Loucy (cell line): ENCODE measurements around the gene CCDC201.

ENCODE experiments used
- H2AFZ ChIP-seq: fragments of 200-600 bp; sonication (generic); 2 replicates; pipeline ENCODE4 v1.6.0; 2016; ENCODE audit warnings: antibody characterized with exemption, mild to moderate bottlenecking, low read length, moderate library complexity
- H3F3A ChIP-seq: fragments of 200-600 bp; 2 replicates; pipeline ENCODE4 v1.6.0; 2016; ENCODE audit warnings: antibody characterized with exemption, low read depth, mild to moderate bottlenecking
- H3K27me3 ChIP-seq: fragments of 200-600 bp; sonication (generic); 2 replicates; pipeline ENCODE4 v1.6.1; 2014; ENCODE audit warnings: low read length, mild to moderate bottlenecking; ENCODE audit not compliant: insufficient read depth, poor library complexity, severe bottlenecking
- H3K36me3 ChIP-seq: fragments of 200-600 bp; sonication (generic); 2 replicates; pipeline ENCODE4 v1.6.1; 2016; ENCODE audit warnings: low read length; ENCODE audit not compliant: insufficient read depth
- H3K4me1 ChIP-seq: fragments of 200-600 bp; sonication (generic); 2 replicates; pipeline ENCODE4 v1.5.1; 2014; ENCODE audit warnings: low read length, mild to moderate bottlenecking; ENCODE audit not compliant: insufficient read depth, poor library complexity, severe bottlenecking
- H3K4me2 ChIP-seq: fragments of 200-600 bp; sonication (generic); 2 replicates; pipeline ENCODE4 v1.6.0; 2014; ENCODE audit warnings: antibody characterized with exemption, low read length, low read depth, mild to moderate bottlenecking; ENCODE audit not compliant: poor library complexity, severe bottlenecking
- H3K4me3 ChIP-seq: fragments of 200-600 bp; sonication (generic); 2 replicates; pipeline ENCODE4 v1.5.1; 2014; ENCODE audit warnings: low read length, mild to moderate bottlenecking, mixed read lengths; ENCODE audit not compliant: poor library complexity, severe bottlenecking
- H3K79me2 ChIP-seq: fragments of 200-600 bp; sonication (generic); 2 replicates; pipeline ENCODE4 v1.6.1; 2014; ENCODE audit warnings: low read length; ENCODE audit not compliant: insufficient read depth
- H3K9ac ChIP-seq: fragments of 200-600 bp; sonication (generic); 2 replicates; pipeline ENCODE4 v1.6.0; 2014; ENCODE audit warnings: mild to moderate bottlenecking, low read depth, low read length, moderate library complexity; ENCODE audit not compliant: poor library complexity, severe bottlenecking
- H3K9me2 ChIP-seq: fragments of 200-600 bp; sonication (generic); replicated peaks from 2 replicates; pipeline ENCODE4 v1.6.1; 2016; ENCODE audit warnings: low read depth, low read length, mixed read lengths
- H3K9me3 ChIP-seq: fragments of 200-600 bp; sonication (generic); 2 replicates; pipeline ENCODE4 v1.6.1; 2014; ENCODE audit warnings: mild to moderate bottlenecking, antibody characterized with exemption, low read length, low read depth; ENCODE audit not compliant: insufficient read depth
- H4K20me1 ChIP-seq: fragments of 200-600 bp; sonication (generic); 2 replicates; pipeline ENCODE4 v1.6.0; 2014; ENCODE audit warnings: antibody characterized with exemption, low read length, mild to moderate bottlenecking; ENCODE audit not compliant: insufficient read depth, poor library complexity, severe bottlenecking
- EZH2phosphoT487 ChIP-seq: fragments of 200-600 bp; IDR thresholded peaks from 2 replicates; pipeline ENCODE4 v1.6.1; 2018; ENCODE audit warnings: antibody characterized with exemption, mild to moderate bottlenecking, moderate library complexity, borderline replicate concordance
- TF ChIP-seq, protein P1 (sequence below): fragments of 200-600 bp; sonication (generic); conservative IDR thresholded peaks from 2 replicates; pipeline ENCODE4 v1.5.1; 2014; ENCODE audit warnings: mild to moderate bottlenecking, antibody characterized with exemption, low read length

CCDC201 gene

DNA sequence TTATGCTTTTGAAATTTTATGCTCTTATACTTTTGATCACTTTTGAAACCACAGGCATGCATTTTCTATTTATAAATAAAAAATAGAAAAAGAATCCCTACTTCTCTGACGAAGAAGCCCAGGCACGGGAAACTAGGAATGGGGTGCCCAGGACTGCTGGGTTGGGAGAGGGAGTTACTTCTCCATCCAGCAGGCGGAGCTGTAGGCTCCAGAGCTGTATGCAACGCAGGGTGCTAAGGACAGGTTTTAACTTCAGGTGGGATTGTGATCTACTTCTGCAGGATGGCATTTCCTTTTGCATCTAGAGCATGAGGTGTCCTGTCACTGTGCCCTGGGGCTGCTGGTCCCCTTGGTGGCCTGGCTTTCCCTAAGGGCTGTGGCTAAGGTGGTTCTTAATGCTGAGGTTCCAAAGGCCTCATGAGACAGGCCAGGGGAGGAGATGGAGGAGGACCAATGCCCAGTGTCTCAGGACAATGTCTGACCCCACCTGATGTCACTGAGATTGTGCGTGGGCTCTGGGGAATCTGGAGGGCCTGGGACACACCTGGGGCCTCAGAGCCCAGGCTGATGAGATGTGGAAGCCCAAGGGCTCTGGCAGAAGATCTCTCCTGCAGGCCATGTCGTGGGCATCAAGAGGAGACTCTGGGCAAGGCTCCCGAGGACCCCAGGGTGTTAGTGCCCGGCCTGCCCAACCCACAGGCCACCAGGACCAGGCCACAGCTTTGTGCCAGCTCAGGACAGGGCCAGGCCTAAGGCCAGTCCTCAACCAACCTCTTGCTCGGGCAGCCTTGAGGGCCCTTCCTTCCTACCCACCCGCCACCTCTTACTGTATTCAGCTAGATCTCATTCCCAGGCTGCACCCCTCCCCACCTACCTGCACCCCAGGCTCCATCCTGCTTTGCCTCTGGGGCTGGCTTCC lies 507 bp downstream of the CCDC201 start:
- no peak for TF ChIP-seq EZH2phosphoT487
- TF ChIP-seq, protein P1, sequence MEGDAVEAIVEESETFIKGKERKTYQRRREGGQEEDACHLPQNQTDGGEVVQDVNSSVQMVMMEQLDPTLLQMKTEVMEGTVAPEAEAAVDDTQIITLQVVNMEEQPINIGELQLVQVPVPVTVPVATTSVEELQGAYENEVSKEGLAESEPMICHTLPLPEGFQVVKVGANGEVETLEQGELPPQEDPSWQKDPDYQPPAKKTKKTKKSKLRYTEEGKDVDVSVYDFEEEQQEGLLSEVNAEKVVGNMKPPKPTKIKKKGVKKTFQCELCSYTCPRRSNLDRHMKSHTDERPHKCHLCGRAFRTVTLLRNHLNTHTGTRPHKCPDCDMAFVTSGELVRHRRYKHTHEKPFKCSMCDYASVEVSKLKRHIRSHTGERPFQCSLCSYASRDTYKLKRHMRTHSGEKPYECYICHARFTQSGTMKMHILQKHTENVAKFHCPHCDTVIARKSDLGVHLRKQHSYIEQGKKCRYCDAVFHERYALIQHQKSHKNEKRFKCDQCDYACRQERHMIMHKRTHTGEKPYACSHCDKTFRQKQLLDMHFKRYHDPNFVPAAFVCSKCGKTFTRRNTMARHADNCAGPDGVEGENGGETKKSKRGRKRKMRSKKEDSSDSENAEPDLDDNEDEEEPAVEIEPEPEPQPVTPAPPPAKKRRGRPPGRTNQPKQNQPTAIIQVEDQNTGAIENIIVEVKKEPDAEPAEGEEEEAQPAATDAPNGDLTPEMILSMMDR, result peak; percentile 31
- H2AFZ ChIP-seq, result no peak overlapping the region
- H4K20me1 ChIP-seq, result no peaks in the 10 kb centered on the region
- no peaks in the 10 kb centered on the region for H3K79me2 ChIP-seq
- no peaks in the 10 kb centered on the region for H3K27me3 ChIP-seq
- no peaks in the 10 kb centered on the region for H3F3A ChIP-seq
- H3K4me2 ChIP-seq, result no peak overlapping the region
- H3K36me3 ChIP-seq, result no peaks in the 10 kb centered on the region
- no peaks in the 10 kb centered on the region for H3K4me1 ChIP-seq
- H3K4me3 ChIP-seq, result no peak overlapping the region
- H3K9me2 ChIP-seq, result no peaks in the 10 kb centered on the region
- H3K9me3 ChIP-seq, result no peaks in the 10 kb centered on the region
- H3K9ac ChIP-seq, result no peak overlapping the region

DNA sequence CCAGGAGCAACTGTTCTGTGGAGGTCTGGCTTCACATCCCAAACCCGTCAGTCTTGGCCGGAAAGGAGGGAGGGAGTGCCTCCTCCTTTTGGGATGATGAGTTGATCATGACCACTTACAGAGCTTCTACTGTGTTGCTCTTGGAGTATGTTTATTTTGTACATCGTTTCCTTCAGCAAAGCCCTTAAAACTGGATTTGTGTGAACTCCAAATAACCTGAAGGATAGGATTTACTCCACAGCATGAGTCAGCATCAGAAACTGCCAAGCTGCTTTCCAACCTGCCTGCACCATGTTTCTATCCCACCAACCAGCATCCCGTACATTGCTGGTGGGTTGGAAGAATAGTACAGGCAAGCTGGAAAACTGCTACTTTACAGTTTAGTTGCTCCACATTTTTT lies 3.5 kb downstream of the CCDC201 start:
- H3K9me2 ChIP-seq, result no peaks in the 10 kb centered on the region
- H3K79me2 ChIP-seq, result no peaks in the 10 kb centered on the region
- no peak overlapping the region for H3K4me2 ChIP-seq
- no peaks in the 10 kb centered on the region for H4K20me1 ChIP-seq
- no peak for TF ChIP-seq EZH2phosphoT487
- TF ChIP-seq, protein P1, result no peak
- no peak overlapping the region for H3K4me3 ChIP-seq
- no peaks in the 10 kb centered on the region for H3K9me3 ChIP-seq
- H2AFZ ChIP-seq, result no peak overlapping the region
- no peak overlapping the region for H3K9ac ChIP-seq
- H3K4me1 ChIP-seq, result no peaks in the 10 kb centered on the region
- no peaks in the 10 kb centered on the region for H3F3A ChIP-seq
- no peaks in the 10 kb centered on the region for H3K27me3 ChIP-seq
- no peaks in the 10 kb centered on the region for H3K36me3 ChIP-seq

DNA sequence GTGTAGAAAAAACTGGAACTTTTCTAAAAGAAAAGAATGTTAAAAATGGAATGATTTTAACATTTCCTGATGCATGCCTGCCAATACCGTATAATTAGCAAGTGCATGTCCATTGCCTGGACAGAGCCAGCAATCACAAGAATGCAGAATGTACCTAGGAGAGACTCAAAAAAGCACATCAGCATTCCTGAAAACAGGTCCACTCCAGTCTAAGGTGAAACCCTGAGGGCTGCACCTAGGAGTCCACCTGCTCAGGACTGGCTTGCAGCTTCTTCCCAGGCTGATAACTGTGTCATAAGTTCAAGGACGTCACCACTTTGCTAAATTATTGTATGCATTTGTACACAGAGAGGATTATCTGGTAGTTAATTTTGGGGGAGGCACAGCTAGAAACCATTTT lies 5.4 kb downstream of the CCDC201 start:
- TF ChIP-seq, protein P1, result no peak
- no peak for TF ChIP-seq EZH2phosphoT487

More for the DNA sequence above, 5.4 kb downstream of the CCDC201 start:
- Histone ChIP-seq H3K4me2 (no peak overlapping the region), H3K79me2 (no peaks in the 10 kb centered on the region), H3K27me3 (no peaks in the 10 kb centered on the region), H2AFZ (no peak overlapping the region), H3F3A (no peaks in the 10 kb centered on the region), H3K9ac (no peak overlapping the region), H4K20me1 (no peaks in the 10 kb centered on the region), H3K4me1 (no peaks in the 10 kb centered on the region), H3K36me3 (no peaks in the 10 kb centered on the region), H3K9me3 (no peaks in the 10 kb centered on the region), H3K9me2 (no peaks in the 10 kb centered on the region), H3K4me3 (no peak overlapping the region)
